BE2C (cell line): ENCODE results near the gene KLHL35.

Source experiments
- DNase-seq: peaks from one replicate; pipeline ENCODE4 v3.0.0-alpha.2; 2020
- H3K27me3 ChIP-seq: fragments of 250-450 bp; sonication (Bioruptor Pico); 2 replicates; pipeline ENCODE4 v1.5.1; 2020; ENCODE audit warnings: mild to moderate bottlenecking
- H3K36me3 ChIP-seq: fragments of 250-450 bp; sonication (Bioruptor Pico); 2 replicates; pipeline ENCODE4 v1.5.1; 2020; ENCODE audit warnings: mild to moderate bottlenecking
- H3K4me1 ChIP-seq: fragments of 250-450 bp; sonication (Bioruptor Pico); 2 replicates; pipeline ENCODE4 v1.5.1; 2020
- H3K4me3 ChIP-seq: 2 replicates; pipeline ENCODE4 v1.5.1; 2011; ENCODE audit warnings: low read depth, low read length
- H3K9me3 ChIP-seq: fragments of 250-450 bp; sonication (Bioruptor Pico); 2 replicates; pipeline ENCODE4 v1.5.1; 2020
- TF ChIP-seq, protein P1 (sequence below): IDR thresholded peaks from 2 replicates; pipeline ENCODE4 v1.5.1; 2012; ENCODE audit warnings: mild to moderate bottlenecking, low read depth, low read length

The KLHL35 gene

DNA sequence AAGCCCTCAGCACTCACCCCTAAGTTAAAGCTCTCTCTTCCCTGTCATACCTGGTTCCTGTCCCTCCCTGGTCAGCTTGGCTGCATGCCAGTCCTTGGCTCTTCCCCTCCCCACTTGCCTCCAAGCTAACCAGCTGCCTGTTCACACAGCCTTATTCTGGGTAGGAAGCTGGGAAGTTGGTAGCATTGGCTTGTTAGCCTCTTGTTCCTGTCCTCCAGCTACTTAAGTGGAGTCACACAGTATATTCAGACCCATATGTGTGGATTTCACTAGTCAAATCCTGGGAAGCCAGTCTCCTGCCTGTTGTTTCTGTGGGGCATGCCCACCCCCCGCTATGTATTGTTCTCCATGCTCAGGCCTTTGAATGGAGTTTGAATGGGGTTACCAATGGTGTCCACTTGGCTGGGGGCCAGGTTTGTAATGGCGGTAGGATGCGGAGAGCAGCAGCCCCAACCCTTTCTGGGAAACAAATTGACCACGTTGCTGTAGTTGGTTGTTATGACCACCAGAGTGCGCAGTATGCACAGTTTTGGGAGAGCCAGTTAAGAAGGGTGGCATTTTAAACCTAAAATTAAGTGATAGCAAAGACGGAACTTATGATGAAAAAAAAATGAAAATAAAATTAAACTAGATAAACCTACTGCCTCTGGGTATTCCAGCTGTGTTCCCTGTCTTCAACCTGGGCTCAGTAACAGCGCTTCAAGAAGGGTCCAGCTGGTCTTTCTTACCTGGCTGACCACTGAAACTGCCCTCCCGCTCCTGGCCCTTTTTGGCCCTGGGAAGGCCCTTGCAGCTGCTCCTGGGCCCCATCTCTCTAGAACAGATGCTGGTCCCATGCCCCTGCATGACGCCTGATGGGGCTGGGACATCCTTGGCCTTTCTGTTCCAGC is 44.4 kb downstream of the KLHL35 start:
- H3K4me3 ChIP-seq, result no peak overlapping the region; the same call in 1 of the 2 replicates
- H3K27me3 ChIP-seq, result no peaks in the 10 kb centered on the region
- peak; percentile 82 for DNase-seq
- H3K9me3 ChIP-seq, result no peaks in the 10 kb centered on the region
- no peaks in the 10 kb centered on the region for H3K36me3 ChIP-seq
- peaks cover 4% of the 10 kb centered on the region for H3K4me1 ChIP-seq
- TF ChIP-seq, protein P1, sequence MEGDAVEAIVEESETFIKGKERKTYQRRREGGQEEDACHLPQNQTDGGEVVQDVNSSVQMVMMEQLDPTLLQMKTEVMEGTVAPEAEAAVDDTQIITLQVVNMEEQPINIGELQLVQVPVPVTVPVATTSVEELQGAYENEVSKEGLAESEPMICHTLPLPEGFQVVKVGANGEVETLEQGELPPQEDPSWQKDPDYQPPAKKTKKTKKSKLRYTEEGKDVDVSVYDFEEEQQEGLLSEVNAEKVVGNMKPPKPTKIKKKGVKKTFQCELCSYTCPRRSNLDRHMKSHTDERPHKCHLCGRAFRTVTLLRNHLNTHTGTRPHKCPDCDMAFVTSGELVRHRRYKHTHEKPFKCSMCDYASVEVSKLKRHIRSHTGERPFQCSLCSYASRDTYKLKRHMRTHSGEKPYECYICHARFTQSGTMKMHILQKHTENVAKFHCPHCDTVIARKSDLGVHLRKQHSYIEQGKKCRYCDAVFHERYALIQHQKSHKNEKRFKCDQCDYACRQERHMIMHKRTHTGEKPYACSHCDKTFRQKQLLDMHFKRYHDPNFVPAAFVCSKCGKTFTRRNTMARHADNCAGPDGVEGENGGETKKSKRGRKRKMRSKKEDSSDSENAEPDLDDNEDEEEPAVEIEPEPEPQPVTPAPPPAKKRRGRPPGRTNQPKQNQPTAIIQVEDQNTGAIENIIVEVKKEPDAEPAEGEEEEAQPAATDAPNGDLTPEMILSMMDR, result peak; percentile 92

- TF ChIP-seq, protein P1, result no peak
- H3K27me3 ChIP-seq, result no peaks in the 10 kb centered on the region
Measured at GRCh38 chr11:75387736-75388294, 45.2 kb downstream of the KLHL35 start.

GRCh38 chr11:75386942-75387630 is 45.9 kb downstream of the KLHL35 start:
- Histone ChIP-seq H3K4me3 (no peak overlapping the region), H3K36me3 (no peaks in the 10 kb centered on the region), H3K4me1 (peaks cover 7% of the 10 kb centered on the region), H3K9me3 (no peaks in the 10 kb centered on the region), H3K27me3 (no peaks in the 10 kb centered on the region)
- TF ChIP-seq, protein P1, result no peak
- DNase-seq, result no peak

More at GRCh38 chr11:75387736-75388294, 45.2 kb downstream of the KLHL35 start:
- Histone ChIP-seq H3K4me3 (no peak overlapping the region), H3K9me3 (no peaks in the 10 kb centered on the region), H3K36me3 (no peaks in the 10 kb centered on the region), H3K4me1 (peaks cover 7% of the 10 kb centered on the region)
- DNase-seq, result no peak

- H3K4me3 ChIP-seq, result no peak overlapping the region
- no peaks in the 10 kb centered on the region for H3K36me3 ChIP-seq
- no peaks in the 10 kb centered on the region for H3K27me3 ChIP-seq
- TF ChIP-seq, protein P1, result peak; percentile 99
- no peaks in the 10 kb centered on the region for H3K9me3 ChIP-seq
- peaks cover 11% of the 10 kb centered on the region for H3K4me1 ChIP-seq
- peak; percentile 84 for DNase-seq
Measured at GRCh38 chr11:75384438-75385080, 48.4 kb downstream of the KLHL35 start.

DNA sequence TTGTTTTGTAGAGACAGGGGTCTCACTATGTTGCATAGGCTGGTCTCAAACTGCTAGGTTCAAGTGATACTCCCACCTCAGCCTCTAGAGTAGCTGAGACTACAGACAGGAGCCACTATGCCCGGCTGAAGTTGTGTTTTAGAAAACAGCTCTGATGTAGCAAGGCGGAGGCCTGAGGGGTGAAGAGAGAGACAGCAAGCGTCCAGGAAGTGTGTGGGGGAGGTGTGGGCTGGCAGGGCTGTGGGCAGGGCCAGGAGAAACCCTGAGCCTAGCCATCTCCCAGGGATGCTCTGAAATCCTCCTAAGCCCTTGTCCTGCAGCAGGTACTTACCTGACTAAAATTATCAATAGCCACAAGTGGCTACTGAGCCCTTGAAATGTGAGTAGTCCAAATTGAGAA is 49.8 kb downstream of the KLHL35 start:
- H3K9me3 ChIP-seq, result no peaks in the 10 kb centered on the region
- H3K27me3 ChIP-seq, result no peaks in the 10 kb centered on the region
- no peak overlapping the region for H3K4me3 ChIP-seq
- peaks cover 7% of the 10 kb centered on the region for H3K4me1 ChIP-seq
- TF ChIP-seq, protein P1, result no peak
- DNase-seq, result no peak
- H3K36me3 ChIP-seq, result no peaks in the 10 kb centered on the region
